Measurements from ENCODE around the gene TBC1D10A. TPM values are rescaled to one million over a fixed set of nuclear protein-coding genes. Genes with fewer than 3 reads are reported as not detected.

TBC1D10A gene
- total RNA-seq, 1 experiment from 2014 or later: 8.4 TPM

DNA sequence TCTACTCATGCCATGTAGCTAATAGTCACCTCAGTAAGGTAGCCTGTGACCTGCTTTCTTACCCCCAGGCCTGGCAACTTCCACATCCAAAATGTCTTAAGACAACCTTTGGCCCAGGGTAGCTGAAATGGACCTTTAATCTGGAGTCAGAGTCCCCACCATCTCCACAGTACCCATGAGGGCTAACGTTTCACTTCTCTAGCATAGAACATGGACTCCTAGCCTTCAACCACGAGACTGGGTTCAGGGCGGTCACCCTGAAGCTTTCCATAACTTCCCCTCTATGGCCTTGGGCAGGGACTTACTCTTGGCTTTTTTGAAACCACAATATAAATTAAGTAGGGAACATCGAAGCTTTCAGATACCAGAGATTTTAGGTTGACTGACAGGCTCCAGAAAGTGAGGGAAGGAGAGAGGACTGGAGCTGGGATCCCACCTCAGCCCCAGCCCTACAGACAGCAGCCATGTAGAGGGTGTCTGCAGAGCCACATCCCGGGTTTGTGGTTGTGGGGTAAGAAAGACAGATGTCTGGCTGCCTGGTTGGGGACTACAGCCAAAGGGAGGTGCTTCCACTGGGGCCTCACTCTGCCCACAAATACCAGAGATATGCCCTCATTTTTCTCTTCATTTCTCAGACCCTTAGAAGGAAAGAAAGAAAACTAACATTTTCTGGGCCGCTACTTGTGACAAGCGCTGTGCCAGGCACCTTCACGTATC is 2.6 kb downstream of the TBC1D10A start:
- no peak overlapping the region for H3K27ac ChIP-seq (ENCODE audit: insufficient read length, low read depth, low read length)
- no peaks in the 10 kb centered on the region for H3K9me3 Mint-ChIP-seq

More for the DNA sequence above, 2.6 kb downstream of the TBC1D10A start:
- H3K56ac ChIP-seq (ENCODE audit: insufficient read length, low read depth, low read length): no peak overlapping the region
- no peak overlapping the region for H4K91ac ChIP-seq (ENCODE audit: insufficient read length, low read depth, low read length)
- H3K27me3 ChIP-seq (ENCODE audit: insufficient read depth, low read length): no peaks in the 10 kb centered on the region
- H3K18ac ChIP-seq (ENCODE audit: insufficient read length, low read depth, low read length): no peak overlapping the region
- no peak overlapping the region for H3K23ac ChIP-seq (ENCODE audit: insufficient read length, low read depth, low read length)
- H4K5ac ChIP-seq (ENCODE audit: insufficient read length, low read depth, low read length): no peak overlapping the region
- H2BK120ac ChIP-seq (ENCODE audit: low read depth, low read length, poor library complexity, severe bottlenecking): no peak overlapping the region
- no peak overlapping the region for H2BK12ac ChIP-seq (ENCODE audit: insufficient read length, low read depth, low read length)
- no peak overlapping the region for H3K4me2 ChIP-seq (ENCODE audit: insufficient read depth, insufficient read length, low read length)
- H2BK5ac ChIP-seq (ENCODE audit: insufficient read length, low read length): no peak overlapping the region
- no peak overlapping the region for H2AK5ac ChIP-seq (ENCODE audit: insufficient read length, low read length)
- no peak overlapping the region for H2BK20ac ChIP-seq (ENCODE audit: low read depth, low read length, poor library complexity, severe bottlenecking)
- no peaks in the 10 kb centered on the region for H3K36me3 Mint-ChIP-seq (ENCODE audit: insufficient read depth in 1 of 3, low read depth in 3 of 3)
- no peak overlapping the region for H3K27ac Mint-ChIP-seq
- H2AFZ ChIP-seq (ENCODE audit: low read length): no peak overlapping the region
- H3K4me1 ChIP-seq (ENCODE audit: insufficient read depth, low read length): no peaks in the 10 kb centered on the region
- H3K23me2 ChIP-seq (ENCODE audit: insufficient read length, low read depth, low read length, poor library complexity, severe bottlenecking): peaks cover 7% of the 10 kb centered on the region
- no peak overlapping the region for H3K9ac ChIP-seq (ENCODE audit: extremely low read depth, insufficient read length, low read length)
- DNase-seq: no peak
- H3K14ac ChIP-seq (ENCODE audit: insufficient read depth, low read length): no peak overlapping the region
- TF ChIP-seq, protein P1, sequence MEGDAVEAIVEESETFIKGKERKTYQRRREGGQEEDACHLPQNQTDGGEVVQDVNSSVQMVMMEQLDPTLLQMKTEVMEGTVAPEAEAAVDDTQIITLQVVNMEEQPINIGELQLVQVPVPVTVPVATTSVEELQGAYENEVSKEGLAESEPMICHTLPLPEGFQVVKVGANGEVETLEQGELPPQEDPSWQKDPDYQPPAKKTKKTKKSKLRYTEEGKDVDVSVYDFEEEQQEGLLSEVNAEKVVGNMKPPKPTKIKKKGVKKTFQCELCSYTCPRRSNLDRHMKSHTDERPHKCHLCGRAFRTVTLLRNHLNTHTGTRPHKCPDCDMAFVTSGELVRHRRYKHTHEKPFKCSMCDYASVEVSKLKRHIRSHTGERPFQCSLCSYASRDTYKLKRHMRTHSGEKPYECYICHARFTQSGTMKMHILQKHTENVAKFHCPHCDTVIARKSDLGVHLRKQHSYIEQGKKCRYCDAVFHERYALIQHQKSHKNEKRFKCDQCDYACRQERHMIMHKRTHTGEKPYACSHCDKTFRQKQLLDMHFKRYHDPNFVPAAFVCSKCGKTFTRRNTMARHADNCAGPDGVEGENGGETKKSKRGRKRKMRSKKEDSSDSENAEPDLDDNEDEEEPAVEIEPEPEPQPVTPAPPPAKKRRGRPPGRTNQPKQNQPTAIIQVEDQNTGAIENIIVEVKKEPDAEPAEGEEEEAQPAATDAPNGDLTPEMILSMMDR (conservative IDR thresholded peaks at IDR 0.05): no peak
- no peak overlapping the region for H4K8ac ChIP-seq (replicated peaks; ENCODE audit: insufficient read length, low read depth, low read length)
- no peak overlapping the region for H2BK15ac ChIP-seq (ENCODE audit: low read depth, low read length)
- no peak overlapping the region for H3T11ph ChIP-seq (ENCODE audit: low read length)
- H4K20me1 ChIP-seq (ENCODE audit: control insufficient read depth, insufficient read depth, insufficient read length): peaks cover 2% of the 10 kb centered on the region
- H3K4me1 Mint-ChIP-seq: peaks cover 24 to 29% of the 10 kb centered on the region in 2 experiments
- H3K9me3 ChIP-seq (ENCODE audit: control insufficient read depth, low read depth, low read length): no peaks in the 10 kb centered on the region
- H3K79me2 ChIP-seq (ENCODE audit: insufficient read depth, low read length): no peaks in the 10 kb centered on the region
- H3K4ac ChIP-seq (ENCODE audit: low read depth, low read length): no peak overlapping the region
- no peaks in the 10 kb centered on the region; the same call in 1 of the 2 replicates for H3K27me3 Mint-ChIP-seq (ENCODE audit: low read depth)
- H3K79me1 ChIP-seq (ENCODE audit: insufficient read depth, low read depth, low read length, poor library complexity, severe bottlenecking): no peaks in the 10 kb centered on the region
- H3K4me3 Mint-ChIP-seq: no peak overlapping the region
- WGBS (ENCODE audit: extremely low coverage, insufficient read length, low lambda C conversion rate): no CpG with 5 or more reads among the region's 8 CpGs

Data from H9 (cell line).